WERI-Rb-1 (cell line): Measurements from ENCODE around the gene KCP.
"Not testable (repeated sequence)": the region's sequence is repeated elsewhere in the genome, so short reads cannot be mapped to it uniquely, and the experiment has no call there.

Source experiments
- DNase-seq: peaks from one replicate; pipeline ENCODE4 v3.0.0-alpha.2; 2020
- H3K27ac ChIP-seq: fragments of 250-450 bp; sonication (Bioruptor Pico); 2 replicates; pipeline ENCODE4 v1.5.1; 2020; ENCODE audit warnings: mild to moderate bottlenecking, moderate library complexity
- H3K27me3 ChIP-seq: fragments of 250-450 bp; sonication (Bioruptor Pico); 2 replicates; pipeline ENCODE4 v1.5.1; 2021; ENCODE audit warnings: mild to moderate bottlenecking, low read depth, moderate library complexity; ENCODE audit not compliant: insufficient read depth, severe bottlenecking
- H3K36me3 ChIP-seq: fragments of 250-450 bp; sonication (Bioruptor Pico); 2 replicates; pipeline ENCODE4 v1.5.1; 2020; ENCODE audit warnings: mild to moderate bottlenecking, moderate library complexity
- H3K4me3 ChIP-seq: 2 replicates; pipeline ENCODE4 v1.5.1; 2011; ENCODE audit warnings: low read depth, mild to moderate bottlenecking, control low read depth, low read length
- H3K9me3 ChIP-seq: fragments of 250-450 bp; sonication (Bioruptor Pico); 2 replicates; pipeline ENCODE4 v1.5.1; 2021; ENCODE audit warnings: mild to moderate bottlenecking, moderate library complexity; ENCODE audit not compliant: severe bottlenecking
- CTCF ChIP-seq: IDR thresholded peaks from 2 replicates; pipeline ENCODE4 v1.5.1; 2011; ENCODE audit warnings: low read depth, mild to moderate bottlenecking, control low read depth, inconsistent platforms, low read length

KCP gene

GRCh38 chr7:128945668-128946366 is 35.3 kb upstream of the KCP start:
- no peaks in the 10 kb centered on the region for H3K36me3 ChIP-seq
- DNase-seq, result no peak
- no peaks in the 10 kb centered on the region for H3K27me3 ChIP-seq
- no peak for TF ChIP-seq CTCF
- H3K4me3 ChIP-seq, result no peak overlapping the region
- no peak overlapping the region for H3K27ac ChIP-seq
- H3K9me3 ChIP-seq, result no peaks in the 10 kb centered on the region

DNA sequence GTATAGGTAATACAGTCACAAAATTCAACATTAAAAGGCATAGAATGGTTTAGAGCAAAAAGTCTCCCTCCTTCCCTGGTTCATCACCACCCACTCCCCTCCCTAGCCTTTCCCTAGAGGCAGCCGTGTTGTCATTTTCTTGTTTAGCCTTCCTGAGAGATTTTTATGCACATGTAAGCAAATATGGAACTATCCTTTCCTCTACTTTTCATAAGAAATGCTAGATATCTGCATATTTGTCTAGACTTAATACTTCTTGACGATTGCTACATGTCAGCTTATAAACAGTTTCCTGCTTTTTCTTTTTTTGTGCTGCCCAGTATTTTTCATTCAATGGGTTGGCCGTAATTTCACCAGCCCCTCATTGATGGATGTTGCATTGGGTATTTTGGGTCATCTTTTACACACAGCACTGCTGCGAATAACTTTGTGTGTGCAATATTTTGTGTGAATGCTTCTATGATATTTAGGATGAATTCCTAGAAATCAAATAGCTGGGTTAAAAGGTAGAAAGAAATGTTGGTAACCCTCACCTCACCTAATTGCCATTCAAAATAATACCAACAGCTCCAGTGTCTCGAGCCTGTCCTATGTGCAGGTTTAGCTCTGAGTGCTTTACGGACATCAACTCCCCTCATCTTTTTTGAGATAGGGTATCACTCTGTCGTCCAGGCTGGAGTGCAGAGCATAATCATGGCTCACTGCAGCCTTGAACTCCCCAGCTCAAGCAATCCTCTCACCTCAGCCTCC is 34.2 kb upstream of the KCP start:
- no peak for TF ChIP-seq CTCF
- DNase-seq, result no peak
- Histone ChIP-seq H3K4me3 (no peak overlapping the region), H3K27me3 (no peaks in the 10 kb centered on the region), H3K27ac (no peak overlapping the region), H3K9me3 (no peaks in the 10 kb centered on the region), H3K36me3 (no peaks in the 10 kb centered on the region)

DNA sequence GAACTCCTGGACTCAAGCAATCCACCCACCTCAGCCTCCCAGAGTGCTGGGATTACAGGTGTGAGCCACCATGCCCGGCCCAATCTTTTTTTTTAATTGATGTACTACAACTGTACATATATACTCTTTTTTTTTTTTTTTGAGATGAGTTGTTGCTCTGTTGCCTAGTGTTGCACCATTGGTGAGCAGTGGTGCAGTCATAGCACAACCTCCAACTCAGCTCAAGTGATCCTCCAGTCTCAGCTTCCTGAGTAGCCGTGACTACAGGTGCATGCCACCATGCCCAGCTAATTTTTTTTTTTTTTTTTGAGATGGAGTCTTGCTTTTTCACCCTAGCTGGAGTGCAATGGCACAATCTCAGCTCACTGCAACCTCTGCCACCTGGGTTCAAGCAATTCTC is 32.7 kb upstream of the KCP start:
- not testable (repeated sequence) for DNase-seq, H3K9me3 ChIP-seq, H3K36me3 ChIP-seq, H3K27ac ChIP-seq, H3K4me3 ChIP-seq, H3K27me3 ChIP-seq

DNA sequence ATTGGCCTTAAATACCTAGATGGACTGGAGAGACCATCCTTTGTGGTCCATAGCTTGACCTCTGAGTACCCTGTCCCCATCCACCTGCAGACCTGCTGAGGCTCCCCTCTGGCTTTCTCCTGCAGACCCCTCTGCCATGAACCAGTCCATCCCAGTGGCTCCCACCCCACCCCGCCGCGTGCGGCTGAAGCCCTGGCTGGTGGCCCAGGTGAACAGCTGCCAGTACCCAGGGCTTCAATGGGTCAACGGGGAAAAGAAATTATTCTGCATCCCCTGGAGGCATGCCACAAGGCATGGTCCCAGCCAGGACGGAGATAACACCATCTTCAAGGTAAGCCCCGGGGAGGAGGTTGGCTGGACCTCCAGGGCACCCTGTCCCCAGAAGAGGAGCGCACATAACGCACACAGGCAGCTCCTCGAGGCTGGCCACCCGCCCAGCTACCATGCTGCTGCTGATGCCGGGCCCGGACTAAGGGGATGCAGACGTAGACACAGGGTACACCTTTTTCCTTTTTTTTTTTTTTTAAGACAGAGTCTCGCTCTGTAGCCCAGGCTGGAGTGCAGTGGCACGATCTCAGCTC is 31.5 kb upstream of the KCP start:
- Histone ChIP-seq H3K27me3 (no peaks in the 10 kb centered on the region), H3K4me3 (no peak overlapping the region), H3K9me3 (no peaks in the 10 kb centered on the region), H3K27ac (no peak overlapping the region), H3K36me3 (no peaks in the 10 kb centered on the region)
- DNase-seq, result no peak
- TF ChIP-seq CTCF, result no peak

DNA sequence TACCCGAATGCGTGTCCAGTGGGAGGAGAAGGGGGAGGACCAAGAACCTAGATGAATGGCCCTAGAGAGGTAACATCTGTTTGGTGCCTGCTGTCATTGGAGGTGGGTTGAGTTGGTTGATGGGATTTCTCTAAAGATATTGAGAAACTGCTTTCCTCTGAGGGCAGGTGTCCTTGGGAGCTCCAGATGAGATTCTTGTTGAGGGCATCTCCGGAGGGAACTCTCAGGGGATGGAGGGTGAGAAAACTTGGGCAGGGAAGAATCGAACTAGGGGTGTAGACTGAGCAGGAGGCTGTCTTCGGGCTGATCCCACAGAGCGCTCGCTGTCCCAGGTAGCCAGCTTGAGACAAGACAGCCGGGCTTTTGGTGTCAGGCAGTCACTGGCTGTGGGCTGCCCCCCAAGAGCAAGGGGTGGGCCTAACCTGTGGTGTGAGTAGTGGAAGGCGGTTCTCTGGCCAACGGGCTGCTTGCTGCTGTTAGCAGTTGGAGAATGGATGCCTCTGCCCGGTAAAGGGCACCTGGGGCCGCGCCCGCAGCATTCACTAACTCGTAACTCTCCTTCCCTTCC is 30.9 kb upstream of the KCP start:
- Histone ChIP-seq H3K9me3 (no peaks in the 10 kb centered on the region), H3K36me3 (no peaks in the 10 kb centered on the region), H3K4me3 (no peak overlapping the region), H3K27me3 (no peaks in the 10 kb centered on the region), H3K27ac (no peak overlapping the region)
- TF ChIP-seq CTCF, result no peak
- no peak for DNase-seq
